Measurements from ENCODE around the gene BCAS3.

Gene BCAS3

DNA sequence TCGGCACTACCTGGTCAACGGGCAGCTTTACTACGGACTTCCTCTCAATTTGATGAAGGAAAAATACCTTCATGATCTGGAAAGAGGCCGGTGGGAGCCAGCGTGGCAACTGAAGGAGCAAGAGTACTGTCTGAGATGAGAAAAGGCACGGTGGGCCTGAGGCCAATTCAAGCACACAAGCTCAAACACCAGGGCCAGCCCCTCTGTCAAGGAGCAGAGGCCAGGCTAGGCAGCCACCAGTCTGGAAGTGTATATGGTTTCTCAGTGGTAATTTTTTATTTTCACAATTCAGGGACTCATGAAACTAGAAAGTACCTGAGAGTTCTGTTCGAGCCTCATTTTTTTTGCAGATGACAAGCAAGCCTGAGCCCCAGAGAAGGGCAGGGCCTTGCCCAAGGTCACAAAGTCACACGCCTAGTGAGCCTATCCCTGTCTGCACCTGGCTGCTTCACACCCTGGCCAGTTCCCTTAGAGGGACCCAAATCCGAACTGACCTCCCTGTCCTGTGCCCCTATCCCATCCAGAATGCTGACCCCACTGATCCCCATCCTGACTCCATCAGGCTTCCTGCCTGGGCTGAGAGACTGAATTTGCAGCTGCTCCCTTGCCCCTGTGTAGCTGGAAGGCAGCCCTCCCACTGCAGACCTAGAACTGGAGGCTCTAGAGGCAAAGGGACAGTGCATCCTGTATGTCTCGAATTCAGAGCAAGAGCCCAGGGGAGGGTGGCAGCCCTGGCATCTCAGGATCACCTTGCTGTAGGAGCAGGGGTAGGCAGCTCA is 717.2 kb downstream of the BCAS3 start:
- H3K36me3 ChIP-seq, result peaks cover 40% of the 10 kb centered on the region
- peak; percentile 60 for DNase-seq
- H3K4me1 ChIP-seq, result peaks cover 54% of the 10 kb centered on the region
- H3K9me3 ChIP-seq, result no peaks in the 10 kb centered on the region
- peak overlapping the region; percentile 16; the same call in 1 of the 2 replicates for H3K4me3 ChIP-seq (ENCODE audit: low read depth, low read length)
- H3K27me3 ChIP-seq, result no peaks in the 10 kb centered on the region
- TF ChIP-seq, protein P1, sequence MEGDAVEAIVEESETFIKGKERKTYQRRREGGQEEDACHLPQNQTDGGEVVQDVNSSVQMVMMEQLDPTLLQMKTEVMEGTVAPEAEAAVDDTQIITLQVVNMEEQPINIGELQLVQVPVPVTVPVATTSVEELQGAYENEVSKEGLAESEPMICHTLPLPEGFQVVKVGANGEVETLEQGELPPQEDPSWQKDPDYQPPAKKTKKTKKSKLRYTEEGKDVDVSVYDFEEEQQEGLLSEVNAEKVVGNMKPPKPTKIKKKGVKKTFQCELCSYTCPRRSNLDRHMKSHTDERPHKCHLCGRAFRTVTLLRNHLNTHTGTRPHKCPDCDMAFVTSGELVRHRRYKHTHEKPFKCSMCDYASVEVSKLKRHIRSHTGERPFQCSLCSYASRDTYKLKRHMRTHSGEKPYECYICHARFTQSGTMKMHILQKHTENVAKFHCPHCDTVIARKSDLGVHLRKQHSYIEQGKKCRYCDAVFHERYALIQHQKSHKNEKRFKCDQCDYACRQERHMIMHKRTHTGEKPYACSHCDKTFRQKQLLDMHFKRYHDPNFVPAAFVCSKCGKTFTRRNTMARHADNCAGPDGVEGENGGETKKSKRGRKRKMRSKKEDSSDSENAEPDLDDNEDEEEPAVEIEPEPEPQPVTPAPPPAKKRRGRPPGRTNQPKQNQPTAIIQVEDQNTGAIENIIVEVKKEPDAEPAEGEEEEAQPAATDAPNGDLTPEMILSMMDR (IDR thresholded peaks at IDR 0.05; ENCODE audit: low read depth, low read length), result no peak

DNA sequence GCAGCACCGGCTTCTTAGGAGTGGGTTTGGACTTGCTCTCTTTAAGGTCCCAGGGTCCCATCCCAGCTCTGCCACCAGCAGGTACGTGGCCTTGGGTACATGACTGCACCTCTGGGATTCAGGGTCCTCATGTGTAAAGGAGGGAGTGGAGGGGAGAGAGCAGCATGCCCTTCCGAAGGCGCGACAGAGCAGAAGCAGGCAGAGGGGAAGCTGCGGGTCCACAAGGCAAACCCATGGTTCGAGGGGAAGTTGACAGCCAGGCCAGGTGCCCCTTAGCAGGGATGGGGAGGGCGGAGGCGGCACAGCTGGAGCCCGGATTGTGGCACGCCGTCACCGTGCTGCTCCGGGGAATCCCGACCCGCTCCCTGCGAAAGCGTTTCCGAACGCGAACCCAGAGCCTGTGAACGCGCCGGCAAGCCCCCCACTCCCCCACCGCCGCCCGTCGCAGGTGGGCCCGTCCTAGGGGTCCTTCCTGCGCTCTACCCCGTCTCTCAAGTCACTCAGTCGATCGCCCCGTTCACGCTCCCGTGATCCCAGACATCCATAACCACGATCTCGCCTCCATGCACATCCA is 717.8 kb downstream of the BCAS3 start:
- Histone ChIP-seq H3K27me3 (no peaks in the 10 kb centered on the region), H3K36me3 (peaks cover 40% of the 10 kb centered on the region), H3K4me1 (peaks cover 47% of the 10 kb centered on the region), H3K4me3 (ENCODE audit: low read depth, low read length) (no peak overlapping the region), H3K9me3 (no peaks in the 10 kb centered on the region)
- TF ChIP-seq, protein P1 (IDR thresholded peaks at IDR 0.05; ENCODE audit: low read depth, low read length), result no peak
- DNase-seq, result no peak

DNA sequence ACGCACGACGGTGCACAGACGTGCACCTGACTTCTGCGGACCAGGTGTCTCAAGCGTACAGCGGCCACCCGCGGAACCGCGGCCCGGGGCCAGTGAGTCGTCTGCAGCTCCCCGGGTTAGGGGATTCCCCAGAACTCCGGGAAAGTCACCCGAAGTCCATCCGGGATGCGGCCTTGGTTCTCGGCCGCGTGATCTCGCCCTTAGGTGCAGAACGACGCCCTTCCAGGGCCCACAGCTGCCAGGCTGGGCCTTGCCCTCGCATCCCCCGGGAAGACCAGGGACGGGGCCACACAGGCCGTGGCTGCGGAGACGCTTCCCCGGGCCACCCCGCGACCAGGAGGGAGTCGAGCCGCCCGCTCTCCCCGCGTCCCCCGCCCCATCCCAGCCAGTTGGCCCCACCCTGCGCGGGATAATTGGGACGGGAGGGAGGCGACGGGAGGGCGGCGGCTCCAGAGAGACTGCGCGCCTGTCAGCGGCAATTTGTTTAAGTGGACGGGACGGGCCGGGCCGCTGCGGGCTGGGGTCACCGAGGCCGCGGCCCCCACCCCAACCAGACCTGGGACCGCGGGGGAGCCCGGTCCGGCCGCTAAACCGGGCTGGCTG is 718.4 kb downstream of the BCAS3 start:
- TF ChIP-seq, protein P1 (IDR thresholded peaks at IDR 0.05; ENCODE audit: low read depth, low read length), result no peak
- Histone ChIP-seq H3K9me3 (no peaks in the 10 kb centered on the region), H3K4me1 (peaks cover 41% of the 10 kb centered on the region), H3K4me3 (ENCODE audit: low read depth, low read length) (no peak overlapping the region), H3K27me3 (no peaks in the 10 kb centered on the region), H3K36me3 (peaks cover 45% of the 10 kb centered on the region)
- no peak for DNase-seq

DNA sequence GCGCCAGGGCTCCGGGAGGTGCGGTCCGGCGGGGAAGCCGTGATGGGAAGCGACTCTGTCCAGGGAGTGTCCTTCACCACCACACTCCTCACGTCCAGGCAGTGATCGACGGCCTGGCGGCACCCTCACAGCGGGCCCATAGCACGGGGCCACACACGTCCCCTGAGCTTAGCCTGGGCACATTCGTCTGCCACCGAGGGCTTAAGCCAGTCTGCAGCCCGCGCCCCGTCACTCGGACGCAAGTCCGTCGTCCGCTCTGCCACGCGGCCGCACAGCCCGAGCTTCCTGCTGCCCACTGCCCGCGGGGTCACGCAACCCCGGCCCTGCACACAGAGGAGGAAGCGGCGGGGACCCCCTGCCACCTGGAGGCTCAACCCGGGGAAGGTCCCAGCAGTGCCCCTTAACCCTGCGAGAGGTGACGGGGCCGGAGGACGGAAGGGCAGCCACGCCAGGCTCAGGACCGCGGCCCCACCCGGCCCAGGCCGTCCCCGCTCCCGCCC is 719.0 kb downstream of the BCAS3 start:
- Histone ChIP-seq H3K36me3 (peaks cover 51% of the 10 kb centered on the region), H3K27me3 (no peaks in the 10 kb centered on the region), H3K4me1 (peaks cover 36% of the 10 kb centered on the region), H3K9me3 (no peaks in the 10 kb centered on the region), H3K4me3 (ENCODE audit: low read depth, low read length) (peak overlapping the region; percentile 26; the same call in 1 of the 2 replicates)
- TF ChIP-seq, protein P1 (IDR thresholded peaks at IDR 0.05; ENCODE audit: low read depth, low read length), result no peak
- DNase-seq, result no peak

DNA sequence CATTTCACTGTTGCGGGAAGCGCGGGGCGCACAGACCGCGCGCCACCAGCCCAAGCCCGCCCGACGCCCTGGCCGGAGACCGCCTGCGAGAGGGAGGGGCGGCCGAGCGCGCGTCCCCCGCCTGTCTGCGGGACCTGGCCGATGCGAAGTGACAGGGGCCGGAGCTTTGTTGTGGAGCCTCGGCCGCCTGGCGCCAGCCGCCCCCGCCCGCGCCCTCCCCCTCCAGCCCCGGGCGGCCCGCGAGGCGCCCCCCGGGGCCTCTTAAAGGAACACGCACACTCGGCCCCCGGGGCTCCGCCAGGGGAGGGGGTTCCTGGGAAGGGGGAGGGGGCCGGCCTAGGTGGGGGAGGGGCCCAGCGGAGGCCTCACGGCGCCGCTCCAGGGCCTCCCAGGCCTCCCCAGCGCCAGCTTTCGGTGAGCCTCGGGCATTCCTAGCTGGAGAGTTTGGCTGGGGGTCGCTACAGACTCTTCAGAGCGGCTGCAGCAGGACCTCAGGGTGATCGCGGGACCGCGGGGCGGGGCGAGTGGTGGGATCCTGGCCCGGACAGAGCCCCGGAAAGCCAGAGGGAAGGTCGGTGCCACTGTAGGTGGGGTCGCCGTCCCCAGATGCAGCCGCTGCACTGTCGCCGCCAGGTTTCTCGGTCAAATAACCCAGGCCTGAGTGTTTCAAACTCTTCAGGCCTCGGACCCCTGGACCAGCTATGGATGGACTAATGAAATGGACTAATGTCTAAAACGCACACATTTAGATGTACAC is 719.6 kb downstream of the BCAS3 start:
- DNase-seq, result peak; percentile 84
- TF ChIP-seq, protein P1 (IDR thresholded peaks at IDR 0.05; ENCODE audit: low read depth, low read length), result peak; percentile 20; the same call in 1 of the 2 replicates
- Histone ChIP-seq H3K27me3 (no peaks in the 10 kb centered on the region), H3K9me3 (no peaks in the 10 kb centered on the region), H3K4me1 (peaks cover 34% of the 10 kb centered on the region), H3K36me3 (peaks cover 56% of the 10 kb centered on the region), H3K4me3 (ENCODE audit: low read depth, low read length) (peak overlapping the region; percentile 96)
